ENCODE measurements around the gene TMEM244.
"Not testable (repeated sequence)": the region's sequence is repeated elsewhere in the genome, so short reads cannot be mapped to it uniquely, and the experiment has no call there.

Gene TMEM244

GRCh38 chr6:129890164-129890563, 29.0 kb upstream of the TMEM244 start:
- no peaks in the 10 kb centered on the region for H3K4me1 ChIP-seq (ENCODE audit: control insufficient read depth, insufficient read depth, low read length)
- no peak overlapping the region for H3K9ac ChIP-seq (ENCODE audit: low read length in 2 of 2)
- H3K27me3 ChIP-seq (ENCODE audit: control insufficient read depth in 1 of 2, insufficient read depth in 2 of 2, low read length in 2 of 2): no peaks in the 10 kb centered on the region

GRCh38 chr6:129889580-129889979, 28.5 kb upstream of the TMEM244 start:
- Histone ChIP-seq H3K27ac (ENCODE audit: low read length) (no peak overlapping the region), H3K36me3 (ENCODE audit: control insufficient read depth in 2 of 2, insufficient read depth in 2 of 2, low read length in 2 of 2) (no peaks in the 10 kb centered on the region), H3K4me3 (ENCODE audit: low read length in 2 of 2) (no peak overlapping the region)

More at GRCh38 chr6:129890164-129890563, 29.0 kb upstream of the TMEM244 start:
- Histone ChIP-seq H3K36me3 (ENCODE audit: control insufficient read depth in 2 of 2, insufficient read depth in 2 of 2, low read length in 2 of 2) (no peaks in the 10 kb centered on the region), H3K9me3 (ENCODE audit: control insufficient read depth in 2 of 2, low read length in 2 of 2) (no peaks in the 10 kb centered on the region), H3K27ac (ENCODE audit: low read length) (no peak overlapping the region), H3K4me3 (ENCODE audit: low read length in 2 of 2) (no peak overlapping the region)

DNA sequence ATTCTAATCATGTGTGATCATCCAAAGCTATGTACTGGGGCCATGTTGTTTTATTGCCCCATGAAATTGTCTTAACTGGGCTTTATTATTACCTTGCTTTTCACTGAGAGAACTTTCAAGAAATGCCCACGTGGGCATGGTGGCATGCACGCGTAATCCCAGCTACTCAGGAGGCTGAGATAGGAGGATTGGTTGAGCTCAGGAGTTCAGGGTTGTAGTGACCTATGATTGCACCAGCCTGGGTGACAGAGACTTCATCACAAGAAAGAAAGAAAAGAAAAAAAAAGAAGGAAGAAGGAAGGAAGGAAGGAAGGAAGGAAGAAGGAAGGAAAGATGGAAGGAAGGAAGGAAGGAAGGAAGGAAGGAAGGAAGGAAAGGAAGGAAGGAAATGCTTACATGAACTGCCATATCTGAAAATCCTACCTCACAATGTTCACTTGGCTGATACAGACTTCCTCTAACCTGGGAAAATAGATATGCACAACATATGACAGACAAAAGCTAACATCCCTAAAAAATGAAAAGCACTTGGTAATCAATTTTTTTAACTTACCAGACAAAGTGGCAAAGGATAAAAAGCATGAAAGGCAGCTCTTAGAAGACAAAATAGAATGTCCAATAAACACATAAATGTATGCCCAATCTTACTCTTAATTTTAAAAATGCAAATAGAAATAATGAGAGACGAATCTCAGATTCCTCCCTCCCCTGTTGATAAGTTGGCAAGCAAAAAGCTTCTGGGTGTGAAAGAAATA, 25.5 kb upstream of the TMEM244 start:
- H3K27ac ChIP-seq (ENCODE audit: low read length): no peak overlapping the region
- H3K36me3 ChIP-seq (ENCODE audit: control insufficient read depth in 2 of 2, insufficient read depth in 2 of 2, low read length in 2 of 2): no peaks in the 10 kb centered on the region
- no peaks in the 10 kb centered on the region for H3K27me3 ChIP-seq (ENCODE audit: control insufficient read depth in 1 of 2, insufficient read depth in 2 of 2, low read length in 2 of 2)
- no peak overlapping the region for H3K4me3 ChIP-seq (ENCODE audit: low read length in 2 of 2)
- no peaks in the 10 kb centered on the region for H3K4me1 ChIP-seq (ENCODE audit: control insufficient read depth, insufficient read depth, low read length)
- H3K9ac ChIP-seq (ENCODE audit: low read length in 2 of 2): no peak overlapping the region
- no peaks in the 10 kb centered on the region for H3K9me3 ChIP-seq (ENCODE audit: control insufficient read depth in 2 of 2, low read length in 2 of 2)

More at GRCh38 chr6:129889580-129889979, 28.5 kb upstream of the TMEM244 start:
- Histone ChIP-seq H3K9me3 (ENCODE audit: control insufficient read depth in 2 of 2, low read length in 2 of 2) (no peaks in the 10 kb centered on the region), H3K9ac (ENCODE audit: low read length in 2 of 2) (no peak overlapping the region), H3K27me3 (ENCODE audit: control insufficient read depth in 1 of 2, insufficient read depth in 2 of 2, low read length in 2 of 2) (no peaks in the 10 kb centered on the region), H3K4me1 (ENCODE audit: control insufficient read depth, insufficient read depth, low read length) (no peaks in the 10 kb centered on the region)

- H3K9me3 ChIP-seq (ENCODE audit: control insufficient read depth in 2 of 2, low read length in 2 of 2): no peaks in the 10 kb centered on the region
- no peak overlapping the region for H3K4me3 ChIP-seq (ENCODE audit: low read length in 2 of 2)
- no peak overlapping the region for H3K27ac ChIP-seq (ENCODE audit: low read length)
- no peaks in the 10 kb centered on the region for H3K27me3 ChIP-seq (ENCODE audit: control insufficient read depth in 1 of 2, insufficient read depth in 2 of 2, low read length in 2 of 2)
- no peaks in the 10 kb centered on the region for H3K4me1 ChIP-seq (ENCODE audit: control insufficient read depth, insufficient read depth, low read length)
- no peak overlapping the region for H3K9ac ChIP-seq (ENCODE audit: low read length in 2 of 2)
- no peaks in the 10 kb centered on the region for H3K36me3 ChIP-seq (ENCODE audit: control insufficient read depth in 2 of 2, insufficient read depth in 2 of 2, low read length in 2 of 2)
Observed at GRCh38 chr6:129884211-129884610, 23.1 kb upstream of the TMEM244 start.

DNA sequence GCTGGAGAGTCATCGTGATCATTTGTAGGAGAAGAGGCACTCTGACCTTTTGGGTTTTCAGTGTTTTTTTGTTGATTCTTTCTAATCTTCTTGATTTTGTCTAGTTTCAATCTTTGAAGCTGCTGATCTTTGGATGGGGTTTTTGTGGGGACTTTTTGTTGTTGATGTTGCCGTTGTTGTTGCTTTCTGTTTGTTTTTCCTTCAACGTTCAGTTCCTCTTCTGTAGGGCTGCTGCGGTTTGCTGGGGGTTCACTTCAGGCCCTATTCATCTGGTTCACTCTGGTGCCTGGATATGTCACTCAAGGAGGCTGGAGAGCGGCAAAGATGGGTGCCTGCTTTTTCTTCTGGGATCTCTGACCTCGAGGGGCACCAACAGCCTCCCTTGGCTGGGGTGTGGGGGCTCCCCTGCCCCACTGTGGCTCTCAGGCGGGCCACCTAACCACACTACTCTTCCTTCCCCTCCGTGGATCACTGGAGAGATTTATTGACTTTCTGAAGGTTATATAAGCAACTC, 21.5 kb upstream of the TMEM244 start:
- no peaks in the 10 kb centered on the region for H3K9me3 ChIP-seq (ENCODE audit: control insufficient read depth in 2 of 2, low read length in 2 of 2)
- no peak overlapping the region for H3K9ac ChIP-seq (ENCODE audit: low read length in 2 of 2)
- no peaks in the 10 kb centered on the region for H3K4me1 ChIP-seq (ENCODE audit: control insufficient read depth, insufficient read depth, low read length)
- H3K27ac ChIP-seq (ENCODE audit: low read length): no peak overlapping the region
- no peaks in the 10 kb centered on the region for H3K36me3 ChIP-seq (ENCODE audit: control insufficient read depth in 2 of 2, insufficient read depth in 2 of 2, low read length in 2 of 2)
- no peak overlapping the region for H3K4me3 ChIP-seq (ENCODE audit: low read length in 2 of 2)
- no peaks in the 10 kb centered on the region for H3K27me3 ChIP-seq (ENCODE audit: control insufficient read depth in 1 of 2, insufficient read depth in 2 of 2, low read length in 2 of 2)

GRCh38 chr6:129877894-129878293, 16.8 kb upstream of the TMEM244 start:
- H3K4me1 ChIP-seq (ENCODE audit: control insufficient read depth, insufficient read depth, low read length); H3K36me3 ChIP-seq (ENCODE audit: control insufficient read depth in 2 of 2, insufficient read depth in 2 of 2, low read length in 2 of 2); H3K9ac ChIP-seq (ENCODE audit: low read length in 2 of 2); H3K27me3 ChIP-seq (ENCODE audit: control insufficient read depth in 1 of 2, insufficient read depth in 2 of 2, low read length in 2 of 2); H3K27ac ChIP-seq (ENCODE audit: low read length); H3K4me3 ChIP-seq (ENCODE audit: low read length in 2 of 2); H3K9me3 ChIP-seq (ENCODE audit: control insufficient read depth in 2 of 2, low read length in 2 of 2): not testable (repeated sequence)

GRCh38 chr6:129875610-129876520, 14.8 kb upstream of the TMEM244 start:
- H3K4me3 ChIP-seq (ENCODE audit: low read length in 2 of 2): no peak overlapping the region
- H3K27ac ChIP-seq (ENCODE audit: low read length): no peak overlapping the region
- no peaks in the 10 kb centered on the region for H3K9me3 ChIP-seq (ENCODE audit: control insufficient read depth in 2 of 2, low read length in 2 of 2)
- no peaks in the 10 kb centered on the region for H3K4me1 ChIP-seq (ENCODE audit: control insufficient read depth, insufficient read depth, low read length)
- no peaks in the 10 kb centered on the region for H3K27me3 ChIP-seq (ENCODE audit: control insufficient read depth in 1 of 2, insufficient read depth in 2 of 2, low read length in 2 of 2)
- H3K36me3 ChIP-seq (ENCODE audit: control insufficient read depth in 2 of 2, insufficient read depth in 2 of 2, low read length in 2 of 2): no peaks in the 10 kb centered on the region
- no peak overlapping the region for H3K9ac ChIP-seq (ENCODE audit: low read length in 2 of 2)

DNA sequence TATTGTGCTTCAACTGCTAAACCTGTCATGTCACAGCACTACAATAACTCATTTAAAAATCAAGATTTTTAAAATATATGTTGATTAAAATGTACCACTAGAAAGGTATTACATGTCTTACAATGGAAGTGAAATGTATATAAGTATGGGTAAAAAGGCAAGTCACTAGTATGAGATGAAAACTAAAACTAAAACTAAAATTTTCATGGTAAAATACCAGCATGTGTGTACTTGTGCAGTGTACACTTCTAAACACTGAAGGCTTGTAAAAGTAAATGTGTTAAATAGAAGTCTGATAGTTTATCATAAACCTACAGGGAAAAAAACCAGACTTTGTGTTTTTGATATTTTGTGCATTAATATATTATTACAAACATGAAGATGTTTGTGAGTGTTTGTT, 13.7 kb upstream of the TMEM244 start:
- no peaks in the 10 kb centered on the region for H3K27me3 ChIP-seq (ENCODE audit: control insufficient read depth in 1 of 2, insufficient read depth in 2 of 2, low read length in 2 of 2)

GRCh38 chr6:129872586-129872985, 11.5 kb upstream of the TMEM244 start:
- no peaks in the 10 kb centered on the region for H3K36me3 ChIP-seq (ENCODE audit: control insufficient read depth in 2 of 2, insufficient read depth in 2 of 2, low read length in 2 of 2)
- H3K27me3 ChIP-seq (ENCODE audit: control insufficient read depth in 1 of 2, insufficient read depth in 2 of 2, low read length in 2 of 2): no peaks in the 10 kb centered on the region
- no peak overlapping the region for H3K4me3 ChIP-seq (ENCODE audit: low read length in 2 of 2)
- no peaks in the 10 kb centered on the region for H3K4me1 ChIP-seq (ENCODE audit: control insufficient read depth, insufficient read depth, low read length)
- no peak overlapping the region for H3K9ac ChIP-seq (ENCODE audit: low read length in 2 of 2)
- no peaks in the 10 kb centered on the region for H3K9me3 ChIP-seq (ENCODE audit: control insufficient read depth in 2 of 2, low read length in 2 of 2)
- H3K27ac ChIP-seq (ENCODE audit: low read length): no peak overlapping the region

More for the DNA sequence above, 13.7 kb upstream of the TMEM244 start:
- Histone ChIP-seq H3K9ac (ENCODE audit: low read length in 2 of 2) (no peak overlapping the region), H3K9me3 (ENCODE audit: control insufficient read depth in 2 of 2, low read length in 2 of 2) (no peaks in the 10 kb centered on the region), H3K4me1 (ENCODE audit: control insufficient read depth, insufficient read depth, low read length) (no peaks in the 10 kb centered on the region), H3K27ac (ENCODE audit: low read length) (no peak overlapping the region), H3K4me3 (ENCODE audit: low read length in 2 of 2) (no peak overlapping the region), H3K36me3 (ENCODE audit: control insufficient read depth in 2 of 2, insufficient read depth in 2 of 2, low read length in 2 of 2) (no peaks in the 10 kb centered on the region)

- Histone ChIP-seq H3K4me3 (ENCODE audit: low read length in 2 of 2) (no peak overlapping the region), H3K27me3 (ENCODE audit: control insufficient read depth in 1 of 2, insufficient read depth in 2 of 2, low read length in 2 of 2) (no peaks in the 10 kb centered on the region), H3K27ac (ENCODE audit: low read length) (no peak overlapping the region), H3K4me1 (ENCODE audit: control insufficient read depth, insufficient read depth, low read length) (no peaks in the 10 kb centered on the region), H3K9ac (ENCODE audit: low read length in 2 of 2) (no peak overlapping the region), H3K36me3 (ENCODE audit: control insufficient read depth in 2 of 2, insufficient read depth in 2 of 2, low read length in 2 of 2) (no peaks in the 10 kb centered on the region), H3K9me3 (ENCODE audit: control insufficient read depth in 2 of 2, low read length in 2 of 2) (no peaks in the 10 kb centered on the region)
Observed at GRCh38 chr6:129871221-129871620, 10.1 kb upstream of the TMEM244 start.
